ENCODE measurements around the gene CYGB.

- TF ChIP-seq, protein P1, sequence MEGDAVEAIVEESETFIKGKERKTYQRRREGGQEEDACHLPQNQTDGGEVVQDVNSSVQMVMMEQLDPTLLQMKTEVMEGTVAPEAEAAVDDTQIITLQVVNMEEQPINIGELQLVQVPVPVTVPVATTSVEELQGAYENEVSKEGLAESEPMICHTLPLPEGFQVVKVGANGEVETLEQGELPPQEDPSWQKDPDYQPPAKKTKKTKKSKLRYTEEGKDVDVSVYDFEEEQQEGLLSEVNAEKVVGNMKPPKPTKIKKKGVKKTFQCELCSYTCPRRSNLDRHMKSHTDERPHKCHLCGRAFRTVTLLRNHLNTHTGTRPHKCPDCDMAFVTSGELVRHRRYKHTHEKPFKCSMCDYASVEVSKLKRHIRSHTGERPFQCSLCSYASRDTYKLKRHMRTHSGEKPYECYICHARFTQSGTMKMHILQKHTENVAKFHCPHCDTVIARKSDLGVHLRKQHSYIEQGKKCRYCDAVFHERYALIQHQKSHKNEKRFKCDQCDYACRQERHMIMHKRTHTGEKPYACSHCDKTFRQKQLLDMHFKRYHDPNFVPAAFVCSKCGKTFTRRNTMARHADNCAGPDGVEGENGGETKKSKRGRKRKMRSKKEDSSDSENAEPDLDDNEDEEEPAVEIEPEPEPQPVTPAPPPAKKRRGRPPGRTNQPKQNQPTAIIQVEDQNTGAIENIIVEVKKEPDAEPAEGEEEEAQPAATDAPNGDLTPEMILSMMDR (optimal IDR thresholded peaks at IDR 0.05 in 1 of 3, IDR thresholded peaks at IDR 0.05 in 1 of 3, conservative IDR thresholded peaks at IDR 0.05 in 1 of 3; ENCODE audit: extremely low read depth in 1 of 3, insufficient read depth in 2 of 3, low read length in 3 of 3), result no peak
- TF ChIP-seq EZH2 (IDR thresholded peaks at IDR 0.05; ENCODE audit: low read length), result no peak
These were observed 32.2 kb upstream of the CYGB start for GRCh38 chr17:76569607-76570279.
